WTC11 (cell line): ENCODE results near the gene FSD2. TPM values are rescaled to one million over a fixed set of nuclear protein-coding genes. Genes with fewer than 3 reads are reported as not detected.

Experiments used
- ATAC-seq: fragments of 200-7000 bp; cut with Tn5 transposase; 2 replicates; pipeline ENCODE4 v1.10.0; 2021; ENCODE audit warnings: mild to moderate bottlenecking, moderate library complexity
- CTCF ChIA-PET: fragments of 300-600 bp; sonication (Branson Sonifier 250); formaldehyde crosslinking; loops from one replicate; lab custom pipeline; 2021; ENCODE audit warnings: antibody characterized with exemption; lab: Charles Lee
- POLR2A ChIA-PET: fragments of 350-600 bp; sonication (Branson Sonifier 250); formaldehyde crosslinking; loops from one replicate; lab custom pipeline; 2021; ENCODE audit warnings: antibody characterized with exemption; lab: Charles Lee
- DNase-seq: peaks from one replicate; pipeline ENCODE4 v3.0.0; 2021; ENCODE audit warnings: low spot score
- H3K27ac Mint-ChIP-seq: 2 replicates; pipeline ENCODE4 v1.8.0; 2021; ENCODE audit warnings: mixed read lengths
- H3K27me3 Mint-ChIP-seq: 2 replicates; pipeline ENCODE4 v1.8.0; 2021; ENCODE audit warnings: low read depth, mild to moderate bottlenecking, moderate library complexity, mixed read lengths
- H3K36me3 Mint-ChIP-seq: 2 replicates; pipeline ENCODE4 v1.8.0; 2021; ENCODE audit warnings: mixed read lengths
- H3K4me1 Mint-ChIP-seq: 2 replicates; pipeline ENCODE4 v1.8.0; 2022; ENCODE audit warnings: mixed read lengths
- H3K4me3 Mint-ChIP-seq: 2 replicates; pipeline ENCODE4 v1.8.0; 2021; ENCODE audit warnings: mild to moderate bottlenecking, moderate library complexity, mixed read lengths
- H3K9me3 Mint-ChIP-seq: 2 replicates; pipeline ENCODE4 v1.8.0; 2021; ENCODE audit warnings: mixed read lengths
- ATF1 ChIP-seq: sonication (generic); formaldehyde crosslinking; IDR thresholded peaks from 2 replicates; pipeline ENCODE4 v1.8.1; 2023; ENCODE audit warnings: mild to moderate bottlenecking, moderate library complexity, missing genetic modification reagents
- IRF2 ChIP-seq: sonication (generic); formaldehyde crosslinking; IDR thresholded peaks from 2 replicates; pipeline ENCODE4 v1.8.0; 2022; ENCODE audit warnings: low read depth, missing genetic modification reagents, borderline replicate concordance
- MXD4 ChIP-seq: fragments of 250-450 bp; sonication (Bioruptor Pico); IDR thresholded peaks from 2 replicates; pipeline ENCODE4 v1.8.0; 2021; ENCODE audit warnings: mild to moderate bottlenecking, moderate library complexity, borderline replicate concordance
- NFYB ChIP-seq: sonication (generic); formaldehyde crosslinking; conservative IDR thresholded peaks from 2 replicates; pipeline ENCODE4 v1.8.0; 2022; ENCODE audit warnings: low read depth, missing genetic modification reagents
- NR3C1 ChIP-seq: sonication (generic); formaldehyde crosslinking; conservative IDR thresholded peaks from 2 replicates; pipeline ENCODE4 v1.8.1; 2023; ENCODE audit warnings: low read depth, mild to moderate bottlenecking, missing genetic modification reagents
- OVOL2 ChIP-seq: fragments of 250-450 bp; sonication (Bioruptor Pico); IDR thresholded peaks from 2 replicates; pipeline ENCODE4 v1.9.0; 2021; ENCODE audit warnings: mild to moderate bottlenecking, borderline replicate concordance
- RELA ChIP-seq: sonication (generic); formaldehyde crosslinking; IDR thresholded peaks from 2 replicates; pipeline ENCODE4 v1.8.1; 2022; ENCODE audit warnings: missing genetic modification reagents, mild to moderate bottlenecking, borderline replicate concordance
- ZNF121 ChIP-seq: sonication (generic); formaldehyde crosslinking; IDR thresholded peaks from 2 replicates; pipeline ENCODE4 v1.8.0; 2023; ENCODE audit warnings: missing genetic modification reagents
- ZNF232 ChIP-seq: sonication (generic); formaldehyde crosslinking; IDR thresholded peaks from 2 replicates; pipeline ENCODE4 v1.8.0; 2022; ENCODE audit warnings: mild to moderate bottlenecking, missing genetic modification reagents
- ZNF263 ChIP-seq: sonication (generic); formaldehyde crosslinking; IDR thresholded peaks from 2 replicates; pipeline ENCODE4 v1.8.1; 2022; ENCODE audit warnings: low read depth, mild to moderate bottlenecking, moderate library complexity, missing genetic modification reagents
- ZNF416 ChIP-seq: fragments of 250-450 bp; sonication (Bioruptor Pico); IDR thresholded peaks from 2 replicates; pipeline ENCODE4 v1.9.0; 2021; ENCODE audit warnings: mild to moderate bottlenecking, inconsistent platforms
- total RNA-seq: library from RNA; stranded (reverse); gene quantifications from 3 replicates; pipeline ENCODE4 v1.2.3, GENCODE V29; 2021
- TF ChIP-seq, protein P1 (sequence below): sonication (generic); formaldehyde crosslinking; IDR thresholded peaks from 2 replicates; pipeline ENCODE4 v1.8.0; 2022; ENCODE audit warnings: mild to moderate bottlenecking, missing genetic modification reagents
- TF ChIP-seq, protein P2 (sequence below): sonication (generic); formaldehyde crosslinking; IDR thresholded peaks from 2 replicates; pipeline ENCODE4 v1.8.1; 2022; ENCODE audit warnings: mild to moderate bottlenecking, missing genetic modification reagents, moderate library complexity, borderline replicate concordance
- TF ChIP-seq, protein P3 (sequence below): sonication (generic); formaldehyde crosslinking; IDR thresholded peaks from 2 replicates; pipeline ENCODE4 v1.8.0; 2023; ENCODE audit warnings: mild to moderate bottlenecking, missing genetic modification reagents
- TF ChIP-seq, protein P4 (sequence below): sonication (generic); formaldehyde crosslinking; IDR thresholded peaks from 2 replicates; pipeline ENCODE4 v1.8.1; 2022; ENCODE audit warnings: low read depth, missing genetic modification reagents, borderline replicate concordance
- TF ChIP-seq, protein P5 (sequence below): sonication (generic); formaldehyde crosslinking; IDR thresholded peaks from 2 replicates; pipeline ENCODE4 v1.8.1; 2022; ENCODE audit warnings: missing genetic modification reagents, borderline replicate concordance
- TF ChIP-seq, protein P6 (sequence below): fragments of 250-450 bp; sonication (Bioruptor Pico); IDR thresholded peaks from 2 replicates; pipeline ENCODE4 v1.9.0; 2021; ENCODE audit warnings: mild to moderate bottlenecking
- TF ChIP-seq, protein P7 (sequence below): sonication (generic); formaldehyde crosslinking; IDR thresholded peaks from 2 replicates; pipeline ENCODE4 v1.8.1; 2023; ENCODE audit warnings: mild to moderate bottlenecking, missing genetic modification reagents

The FSD2 gene
- total RNA-seq, 1 experiment from 2014 or later: not detected

DNA sequence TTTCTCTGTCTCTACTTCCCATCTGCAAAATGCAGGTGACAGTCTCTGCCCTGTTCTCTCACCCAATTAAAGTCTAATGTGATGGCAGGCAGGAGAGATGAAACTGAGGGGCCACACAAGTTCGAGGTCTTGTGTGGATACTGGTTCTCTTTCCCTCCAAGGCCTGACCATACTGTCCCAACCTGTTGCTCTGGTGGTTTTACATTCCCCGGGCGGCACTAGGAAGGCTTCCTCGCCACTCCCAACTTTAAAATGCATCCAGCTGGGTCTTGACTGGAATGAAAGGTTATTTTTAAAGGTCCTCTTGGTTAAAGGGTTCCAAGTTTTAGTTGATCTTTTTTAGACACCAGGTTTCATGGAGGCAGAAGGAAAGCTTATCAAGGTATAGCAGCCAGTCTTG is 40.8 kb upstream of the FSD2 start:
- CTCF ChIA-PET: no interaction called here
- H3K4me3 Mint-ChIP-seq: no peak overlapping the region
- ATAC-seq: no peak

More for the DNA sequence above, 40.8 kb upstream of the FSD2 start:
- Mint-ChIP-seq H3K9me3 (0 out of 2 replicates have a peak, but pooled peaks cover 5% of the 10 kb centered on the region), H3K4me1 (peaks cover 15% of the 10 kb centered on the region), H3K27me3 (no peaks in the 10 kb centered on the region), H3K36me3 (no peaks in the 10 kb centered on the region), H3K27ac (no peak overlapping the region)
- no peak for DNase-seq
- POLR2A ChIA-PET: no interaction called here
- TF ChIP-seq, protein P1, sequence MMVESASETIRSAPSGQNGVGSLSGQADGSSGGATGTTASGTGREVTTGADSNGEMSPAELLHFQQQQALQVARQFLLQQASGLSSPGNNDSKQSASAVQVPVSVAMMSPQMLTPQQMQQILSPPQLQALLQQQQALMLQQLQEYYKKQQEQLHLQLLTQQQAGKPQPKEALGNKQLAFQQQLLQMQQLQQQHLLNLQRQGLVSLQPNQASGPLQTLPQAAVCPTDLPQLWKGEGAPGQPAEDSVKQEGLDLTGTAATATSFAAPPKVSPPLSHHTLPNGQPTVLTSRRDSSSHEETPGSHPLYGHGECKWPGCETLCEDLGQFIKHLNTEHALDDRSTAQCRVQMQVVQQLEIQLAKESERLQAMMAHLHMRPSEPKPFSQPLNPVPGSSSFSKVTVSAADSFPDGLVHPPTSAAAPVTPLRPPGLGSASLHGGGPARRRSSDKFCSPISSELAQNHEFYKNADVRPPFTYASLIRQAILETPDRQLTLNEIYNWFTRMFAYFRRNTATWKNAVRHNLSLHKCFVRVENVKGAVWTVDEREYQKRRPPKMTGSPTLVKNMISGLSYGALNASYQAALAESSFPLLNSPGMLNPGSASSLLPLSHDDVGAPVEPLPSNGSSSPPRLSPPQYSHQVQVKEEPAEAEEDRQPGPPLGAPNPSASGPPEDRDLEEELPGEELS (CRISPR knock-in tag): no peak
- TF ChIP-seq ZNF232 (CRISPR knock-in tag) (no peak), ZNF121 (CRISPR knock-in tag) (no peak), NFYB (no peak), NR3C1 (no peak), RELA (no peak), OVOL2 (CRISPR knock-in tag) (no peak), ZNF416 (CRISPR knock-in tag) (no peak), MXD4 (no peak), ATF1 (CRISPR knock-in tag) (no peak), ZNF263 (CRISPR knock-in tag) (no peak), IRF2 (no peak)
- TF ChIP-seq, protein P2, sequence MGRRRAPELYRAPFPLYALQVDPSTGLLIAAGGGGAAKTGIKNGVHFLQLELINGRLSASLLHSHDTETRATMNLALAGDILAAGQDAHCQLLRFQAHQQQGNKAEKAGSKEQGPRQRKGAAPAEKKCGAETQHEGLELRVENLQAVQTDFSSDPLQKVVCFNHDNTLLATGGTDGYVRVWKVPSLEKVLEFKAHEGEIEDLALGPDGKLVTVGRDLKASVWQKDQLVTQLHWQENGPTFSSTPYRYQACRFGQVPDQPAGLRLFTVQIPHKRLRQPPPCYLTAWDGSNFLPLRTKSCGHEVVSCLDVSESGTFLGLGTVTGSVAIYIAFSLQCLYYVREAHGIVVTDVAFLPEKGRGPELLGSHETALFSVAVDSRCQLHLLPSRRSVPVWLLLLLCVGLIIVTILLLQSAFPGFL (CRISPR knock-in tag): no peak
- TF ChIP-seq, protein P3, sequence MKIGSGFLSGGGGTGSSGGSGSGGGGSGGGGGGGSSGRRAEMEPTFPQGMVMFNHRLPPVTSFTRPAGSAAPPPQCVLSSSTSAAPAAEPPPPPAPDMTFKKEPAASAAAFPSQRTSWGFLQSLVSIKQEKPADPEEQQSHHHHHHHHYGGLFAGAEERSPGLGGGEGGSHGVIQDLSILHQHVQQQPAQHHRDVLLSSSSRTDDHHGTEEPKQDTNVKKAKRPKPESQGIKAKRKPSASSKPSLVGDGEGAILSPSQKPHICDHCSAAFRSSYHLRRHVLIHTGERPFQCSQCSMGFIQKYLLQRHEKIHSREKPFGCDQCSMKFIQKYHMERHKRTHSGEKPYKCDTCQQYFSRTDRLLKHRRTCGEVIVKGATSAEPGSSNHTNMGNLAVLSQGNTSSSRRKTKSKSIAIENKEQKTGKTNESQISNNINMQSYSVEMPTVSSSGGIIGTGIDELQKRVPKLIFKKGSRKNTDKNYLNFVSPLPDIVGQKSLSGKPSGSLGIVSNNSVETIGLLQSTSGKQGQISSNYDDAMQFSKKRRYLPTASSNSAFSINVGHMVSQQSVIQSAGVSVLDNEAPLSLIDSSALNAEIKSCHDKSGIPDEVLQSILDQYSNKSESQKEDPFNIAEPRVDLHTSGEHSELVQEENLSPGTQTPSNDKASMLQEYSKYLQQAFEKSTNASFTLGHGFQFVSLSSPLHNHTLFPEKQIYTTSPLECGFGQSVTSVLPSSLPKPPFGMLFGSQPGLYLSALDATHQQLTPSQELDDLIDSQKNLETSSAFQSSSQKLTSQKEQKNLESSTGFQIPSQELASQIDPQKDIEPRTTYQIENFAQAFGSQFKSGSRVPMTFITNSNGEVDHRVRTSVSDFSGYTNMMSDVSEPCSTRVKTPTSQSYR: no peak
- TF ChIP-seq, protein P4, sequence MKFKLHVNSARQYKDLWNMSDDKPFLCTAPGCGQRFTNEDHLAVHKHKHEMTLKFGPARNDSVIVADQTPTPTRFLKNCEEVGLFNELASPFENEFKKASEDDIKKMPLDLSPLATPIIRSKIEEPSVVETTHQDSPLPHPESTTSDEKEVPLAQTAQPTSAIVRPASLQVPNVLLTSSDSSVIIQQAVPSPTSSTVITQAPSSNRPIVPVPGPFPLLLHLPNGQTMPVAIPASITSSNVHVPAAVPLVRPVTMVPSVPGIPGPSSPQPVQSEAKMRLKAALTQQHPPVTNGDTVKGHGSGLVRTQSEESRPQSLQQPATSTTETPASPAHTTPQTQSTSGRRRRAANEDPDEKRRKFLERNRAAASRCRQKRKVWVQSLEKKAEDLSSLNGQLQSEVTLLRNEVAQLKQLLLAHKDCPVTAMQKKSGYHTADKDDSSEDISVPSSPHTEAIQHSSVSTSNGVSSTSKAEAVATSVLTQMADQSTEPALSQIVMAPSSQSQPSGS (CRISPR knock-in tag): no peak
- TF ChIP-seq, protein P5, sequence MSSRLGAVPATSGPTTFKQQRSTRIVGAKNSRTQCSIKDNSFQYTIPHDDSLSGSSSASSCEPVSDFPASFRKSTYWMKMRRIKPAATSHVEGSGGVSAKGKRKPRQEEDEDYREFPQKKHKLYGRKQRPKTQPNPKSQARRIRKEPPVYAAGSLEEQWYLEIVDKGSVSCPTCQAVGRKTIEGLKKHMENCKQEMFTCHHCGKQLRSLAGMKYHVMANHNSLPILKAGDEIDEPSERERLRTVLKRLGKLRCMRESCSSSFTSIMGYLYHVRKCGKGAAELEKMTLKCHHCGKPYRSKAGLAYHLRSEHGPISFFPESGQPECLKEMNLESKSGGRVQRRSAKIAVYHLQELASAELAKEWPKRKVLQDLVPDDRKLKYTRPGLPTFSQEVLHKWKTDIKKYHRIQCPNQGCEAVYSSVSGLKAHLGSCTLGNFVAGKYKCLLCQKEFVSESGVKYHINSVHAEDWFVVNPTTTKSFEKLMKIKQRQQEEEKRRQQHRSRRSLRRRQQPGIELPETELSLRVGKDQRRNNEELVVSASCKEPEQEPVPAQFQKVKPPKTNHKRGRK: no peak
- TF ChIP-seq, protein P6, sequence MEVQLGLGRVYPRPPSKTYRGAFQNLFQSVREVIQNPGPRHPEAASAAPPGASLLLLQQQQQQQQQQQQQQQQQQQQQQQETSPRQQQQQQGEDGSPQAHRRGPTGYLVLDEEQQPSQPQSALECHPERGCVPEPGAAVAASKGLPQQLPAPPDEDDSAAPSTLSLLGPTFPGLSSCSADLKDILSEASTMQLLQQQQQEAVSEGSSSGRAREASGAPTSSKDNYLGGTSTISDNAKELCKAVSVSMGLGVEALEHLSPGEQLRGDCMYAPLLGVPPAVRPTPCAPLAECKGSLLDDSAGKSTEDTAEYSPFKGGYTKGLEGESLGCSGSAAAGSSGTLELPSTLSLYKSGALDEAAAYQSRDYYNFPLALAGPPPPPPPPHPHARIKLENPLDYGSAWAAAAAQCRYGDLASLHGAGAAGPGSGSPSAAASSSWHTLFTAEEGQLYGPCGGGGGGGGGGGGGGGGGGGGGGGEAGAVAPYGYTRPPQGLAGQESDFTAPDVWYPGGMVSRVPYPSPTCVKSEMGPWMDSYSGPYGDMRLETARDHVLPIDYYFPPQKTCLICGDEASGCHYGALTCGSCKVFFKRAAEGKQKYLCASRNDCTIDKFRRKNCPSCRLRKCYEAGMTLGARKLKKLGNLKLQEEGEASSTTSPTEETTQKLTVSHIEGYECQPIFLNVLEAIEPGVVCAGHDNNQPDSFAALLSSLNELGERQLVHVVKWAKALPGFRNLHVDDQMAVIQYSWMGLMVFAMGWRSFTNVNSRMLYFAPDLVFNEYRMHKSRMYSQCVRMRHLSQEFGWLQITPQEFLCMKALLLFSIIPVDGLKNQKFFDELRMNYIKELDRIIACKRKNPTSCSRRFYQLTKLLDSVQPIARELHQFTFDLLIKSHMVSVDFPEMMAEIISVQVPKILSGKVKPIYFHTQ (CRISPR knock-in tag): no peak
- TF ChIP-seq, protein P7, sequence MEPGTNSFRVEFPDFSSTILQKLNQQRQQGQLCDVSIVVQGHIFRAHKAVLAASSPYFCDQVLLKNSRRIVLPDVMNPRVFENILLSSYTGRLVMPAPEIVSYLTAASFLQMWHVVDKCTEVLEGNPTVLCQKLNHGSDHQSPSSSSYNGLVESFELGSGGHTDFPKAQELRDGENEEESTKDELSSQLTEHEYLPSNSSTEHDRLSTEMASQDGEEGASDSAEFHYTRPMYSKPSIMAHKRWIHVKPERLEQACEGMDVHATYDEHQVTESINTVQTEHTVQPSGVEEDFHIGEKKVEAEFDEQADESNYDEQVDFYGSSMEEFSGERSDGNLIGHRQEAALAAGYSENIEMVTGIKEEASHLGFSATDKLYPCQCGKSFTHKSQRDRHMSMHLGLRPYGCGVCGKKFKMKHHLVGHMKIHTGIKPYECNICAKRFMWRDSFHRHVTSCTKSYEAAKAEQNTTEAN: no peak
